CD14-positive monocyte (primary cell): ENCODE results near the gene NOTCH3. TPM values are rescaled to one million over a fixed set of nuclear protein-coding genes. Genes with fewer than 3 reads are reported as not detected.
A peak's percentile ranks its signal among the peaks of the same experiment; 100 is the strongest.

Experiments used
- DNase-seq, 3 donors: peaks; one replicate each; pipeline ENCODE4 v3.0.0-alpha.2; 2011 to 2022
- H2AFZ ChIP-seq: 2 replicates; pipeline ENCODE4 v1.6.0; 2012; ENCODE audit warnings: mild to moderate bottlenecking, low read depth, low read length, inconsistent platforms; ENCODE audit not compliant: insufficient read depth, poor library complexity, severe bottlenecking
- H3K27ac ChIP-seq, 2 donors: 1 replicate in 1 of 2; 2 replicates in 1 of 2; pipeline ENCODE4 v1.5.1; 2012 to 2013; ENCODE audit warnings: low read length in 2 of 2, control low read depth in 1 of 2, inconsistent platforms in 1 of 2, low read depth in 1 of 2, mild to moderate bottlenecking in 1 of 2
- H3K27me3 ChIP-seq, 2 donors: one replicate each; pipeline versions ENCODE4 v1.6.0 to v1.6.1; 2011 to 2013; ENCODE audit warnings: low read length in 2 of 2; ENCODE audit not compliant: control insufficient read depth in 2 of 2, insufficient read depth in 2 of 2
- H3K36me3 ChIP-seq, 2 donors: replicated peaks in 1 of 2; 1 replicate in 1 of 2; 2 replicates in 1 of 2; pipeline versions ENCODE4 v1.5.1 to v1.6.1; 2012 to 2013; ENCODE audit warnings: low read length in 2 of 2, control low read depth in 1 of 2, inconsistent platforms in 1 of 2, mild to moderate bottlenecking in 1 of 2; ENCODE audit not compliant: insufficient read depth in 2 of 2, control insufficient read depth in 1 of 2
- H3K4me1 ChIP-seq, 2 donors: 1 replicate in 1 of 2; 2 replicates in 1 of 2; pipeline versions ENCODE4 v1.5.1 to v1.6.1; 2012 to 2013; ENCODE audit warnings: low read length in 2 of 2, control low read depth in 1 of 2, inconsistent platforms in 1 of 2, mild to moderate bottlenecking in 1 of 2, moderate library complexity in 1 of 2; ENCODE audit not compliant: insufficient read depth in 2 of 2, control insufficient read depth in 1 of 2
- H3K4me2 ChIP-seq: replicated peaks from 2 replicates; pipeline ENCODE3; 2012; ENCODE audit warnings: low read length, moderate library complexity, mild to moderate bottlenecking; ENCODE audit not compliant: poor library complexity, severe bottlenecking; ENCODE audit errors: extremely low read depth
- H3K4me3 ChIP-seq, 3 experiments: fragments of 200-600 bp in 1 of 3; sonication (generic) in 1 of 3; replicated peaks in 1 of 3; 1 replicate in 2 of 3; 2 replicates in 1 of 3; pipeline ENCODE4 v1.5.1; 2011 to 2013; ENCODE audit warnings: low read length in 3 of 3, mild to moderate bottlenecking in 3 of 3, control low read depth in 2 of 3, low read depth in 2 of 3, inconsistent platforms in 1 of 3, moderate library complexity in 1 of 3
- H3K79me2 ChIP-seq: 2 replicates; pipeline ENCODE4 v1.6.0; 2012; ENCODE audit warnings: mild to moderate bottlenecking, control low read depth, inconsistent platforms, low read length, moderate library complexity; ENCODE audit not compliant: insufficient read depth
- H3K9ac ChIP-seq: 2 replicates; pipeline ENCODE4 v1.6.0; 2017; ENCODE audit warnings: low read length, mild to moderate bottlenecking; ENCODE audit not compliant: insufficient read depth, poor library complexity, severe bottlenecking
- H3K9me3 ChIP-seq, 2 donors: replicated peaks in 1 of 2; 1 replicate in 1 of 2; 2 replicates in 1 of 2; pipeline versions ENCODE4 v1.5.1 to v1.6.1; 2012 to 2013; ENCODE audit warnings: low read length in 2 of 2, control low read depth in 1 of 2; ENCODE audit not compliant: control insufficient read depth in 1 of 2, insufficient read depth in 1 of 2
- H4K20me1 ChIP-seq: 2 replicates; pipeline ENCODE4 v1.6.0; 2012; ENCODE audit warnings: mild to moderate bottlenecking, low read length, control low read depth, moderate library complexity; ENCODE audit not compliant: insufficient read depth
- H3K27ac Mint-ChIP-seq, 7 donors: one replicate each; pipeline ENCODE4 v1.8.0; 2020; ENCODE audit warnings: mild to moderate bottlenecking in 7 of 7, mixed read lengths in 7 of 7, moderate library complexity in 6 of 7, inconsistent platforms in 2 of 7
- H3K27me3 Mint-ChIP-seq, 3 donors: one replicate each; pipeline ENCODE4 v1.8.0; 2021 to 2022; ENCODE audit warnings: low read depth in 3 of 3, mild to moderate bottlenecking in 3 of 3, mixed read lengths in 3 of 3, moderate library complexity in 3 of 3, inconsistent platforms in 1 of 3
- H3K36me3 Mint-ChIP-seq, 2 donors: one replicate each; pipeline ENCODE4 v1.8.0; 2020; ENCODE audit warnings: mixed read lengths in 2 of 2, inconsistent platforms in 1 of 2, mild to moderate bottlenecking in 1 of 2
- H3K4me1 Mint-ChIP-seq: one replicate; pipeline ENCODE4 v1.8.0; 2020; ENCODE audit warnings: mild to moderate bottlenecking, mixed read lengths
- H3K4me3 Mint-ChIP-seq, 2 donors: one replicate each; pipeline ENCODE4 v1.8.0; 2020; ENCODE audit warnings: mild to moderate bottlenecking in 2 of 2, mixed read lengths in 2 of 2, moderate library complexity in 1 of 2
- H3K9me3 Mint-ChIP-seq, 7 donors: one replicate each; pipeline ENCODE4 v1.8.0; 2020 to 2022; ENCODE audit warnings: mixed read lengths in 7 of 7, mild to moderate bottlenecking in 6 of 7, moderate library complexity in 6 of 7, inconsistent platforms in 2 of 7
- CTCF ChIP-seq: fragments of 200-600 bp; IDR thresholded peaks from one replicate; pipeline ENCODE4 v1.8.0; 2022; ENCODE audit warnings: antibody characterized with exemption, mild to moderate bottlenecking
- WGBS: methylation state at CpG from one replicate; pipeline ENCODE4 v1.1.5; 2013; ENCODE audit warnings: missing lambda C conversion rate; ENCODE audit not compliant: insufficient coverage; 5-methylcytosine and 5-hydroxymethylcytosine counted together
- intact Hi-C, 2 donors: fragments of 100-400 bp; cut with micrococcal nuclease; formaldehyde crosslinking; loops; one replicate each; pipeline versions ENCODE4 v1.15.0 to v1.15.1; 2023
- polyA plus RNA-seq, 3 donors: library from polyadenylated mRNA; depleted of rRNA in 1 of 3; unstranded in 2 of 3; stranded (reverse) in 1 of 3; fragments of 300-500 nt in 2 of 3; fragments of >200 nt in 1 of 3; fragmentation: Illumina TruSeq in 2 of 3; gene quantifications; 1 replicate in 2 of 3; 2 replicates in 1 of 3; pipeline ENCODE4 v1.2.3, GENCODE V29; 2012 to 2021

The NOTCH3 gene
- polyA plus RNA-seq, 3 donors, result 0.05 to 0.51 TPM; not detected in 1

- no peak overlapping the region for H3K4me2 ChIP-seq
- peak overlapping the region in 1 of 7 donors; percentile 23 for H3K27ac Mint-ChIP-seq
- peaks cover 55 to 78% of the 10 kb centered on the region in 2 donors for H3K36me3 Mint-ChIP-seq
- peaks cover 14 to 15% of the 10 kb centered on the region in 2 donors for H3K4me1 ChIP-seq
- WGBS, result 93% methylated on average over 29 of the region's 42 CpGs
- no peak for DNase-seq
- TF ChIP-seq CTCF, result no peak
- peaks cover 2 to 15% (median 14%) of the 10 kb centered on the region in 3 donors for H3K27me3 Mint-ChIP-seq
- H3K9ac ChIP-seq, result no peak overlapping the region
- no peaks in the 10 kb centered on the region for H3K79me2 ChIP-seq
- intact Hi-C loops, result no loop called here
- peaks cover 0 to 2% (median 0%) of the 10 kb centered on the region in 7 donors for H3K9me3 Mint-ChIP-seq
- peaks cover 60 to 71% of the 10 kb centered on the region in 2 donors for H3K36me3 ChIP-seq
- peaks cover 19% of the 10 kb centered on the region for H3K4me1 Mint-ChIP-seq
- H3K4me3 Mint-ChIP-seq, result no peak overlapping the region
- H3K27ac ChIP-seq, result no peak overlapping the region
- peaks cover 44% of the 10 kb centered on the region for H4K20me1 ChIP-seq
- peaks cover 0 to 4% of the 10 kb centered on the region in 2 donors for H3K27me3 ChIP-seq
- H3K9me3 ChIP-seq, result no peaks in the 10 kb centered on the region
- H2AFZ ChIP-seq, result no peak overlapping the region
- H3K4me3 ChIP-seq, result no peak overlapping the region
Measured at GRCh38 chr19:15237759-15238638, 37.2 kb upstream of the NOTCH3 start.

- TF ChIP-seq CTCF, result no peak
- DNase-seq, result no peak
- peaks cover 0 to under 1% of the 10 kb centered on the region in 2 donors for H3K9me3 ChIP-seq
- H3K9me3 Mint-ChIP-seq, result peaks cover 0 to 7% (median 7%) of the 10 kb centered on the region in 7 donors
- H3K27me3 ChIP-seq, result peaks cover 5 to 13% of the 10 kb centered on the region in 2 donors
- H3K9ac ChIP-seq, result no peak overlapping the region
- peaks cover 51 to 73% of the 10 kb centered on the region in 2 donors for H3K36me3 Mint-ChIP-seq
- peaks cover 37% of the 10 kb centered on the region for H4K20me1 ChIP-seq
- H3K79me2 ChIP-seq, result no peaks in the 10 kb centered on the region
- H3K4me3 ChIP-seq, result no peak overlapping the region
- H3K27ac Mint-ChIP-seq, result no peak overlapping the region
- no peak overlapping the region for H3K27ac ChIP-seq
- no peak overlapping the region for H3K4me2 ChIP-seq
- H3K4me1 ChIP-seq, result peaks cover 23 to 25% of the 10 kb centered on the region in 2 donors
- intact Hi-C loops, result no loop called here
- H3K27me3 Mint-ChIP-seq, result peaks cover 11 to 26% (median 25%) of the 10 kb centered on the region in 3 donors
- H3K4me1 Mint-ChIP-seq, result peaks cover 28% of the 10 kb centered on the region
- no peak overlapping the region for H3K4me3 Mint-ChIP-seq
- 100% methylated on average over 1 of the region's 9 CpGs for WGBS
- peaks cover 54 to 61% of the 10 kb centered on the region in 2 donors for H3K36me3 ChIP-seq
- H2AFZ ChIP-seq, result no peak overlapping the region
Measured at GRCh38 chr19:15236886-15237285, 36.1 kb upstream of the NOTCH3 start.
